ENCODE measurements around the gene EIF4A3. TPM values are rescaled to one million over a fixed set of nuclear protein-coding genes. Genes with fewer than 3 reads are reported as not detected.

EIF4A3 gene
- polyA plus RNA-seq, 2 of the 4 experiments (the other 2 are of a cell fraction), result 181 to 189 TPM

DNA sequence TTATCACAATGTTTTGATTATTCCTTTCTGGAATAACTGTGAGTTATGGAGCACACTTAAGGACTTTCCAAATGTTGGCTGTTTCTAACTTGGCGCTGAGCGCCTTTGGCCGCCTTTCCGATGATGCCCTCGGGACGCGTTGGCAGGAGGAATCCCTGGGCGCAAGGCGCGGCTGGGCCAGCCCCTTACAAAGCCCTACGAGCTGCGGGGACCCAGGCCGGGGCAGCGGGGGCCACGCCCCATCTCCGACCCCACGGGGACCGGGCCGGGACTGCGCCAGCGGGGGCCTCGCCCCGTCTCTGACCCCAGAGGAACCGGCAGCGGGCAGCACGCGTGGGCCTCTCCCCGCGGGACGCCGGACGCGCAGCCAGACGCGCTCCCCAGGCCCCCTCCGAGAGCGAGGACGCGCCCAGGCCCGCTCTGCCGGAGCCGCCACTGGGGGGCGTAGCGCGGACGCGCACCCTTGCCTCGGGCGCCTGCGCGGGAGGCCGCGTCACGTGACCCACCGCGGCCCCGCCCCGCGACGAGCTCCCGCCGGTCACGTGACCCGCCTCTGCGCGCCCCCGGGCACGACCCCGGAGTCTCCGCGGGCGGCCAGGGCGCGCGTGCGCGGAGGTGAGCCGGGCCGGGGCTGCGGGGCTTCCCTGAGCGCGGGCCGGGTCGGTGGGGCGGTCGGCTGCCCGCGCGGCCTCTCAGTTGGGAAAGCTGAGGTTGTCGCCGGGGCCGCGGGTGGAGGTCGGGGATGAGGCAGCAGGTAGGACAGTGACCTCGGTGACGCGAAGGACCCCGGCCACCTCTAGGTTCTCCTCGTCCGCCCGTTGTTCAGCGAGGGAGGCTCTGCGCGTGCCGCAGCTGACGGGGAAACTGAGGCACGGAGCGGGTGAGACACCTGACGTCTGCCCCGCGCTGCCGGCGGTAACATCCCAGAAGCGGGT, 45.6 kb downstream of the EIF4A3 start, which contains the start of gene GAA (continued):
- TF ChIP-seq PBX3 (IDR thresholded peaks at IDR 0.05) (no peak; the same call in 1 of the 2 replicates), FOSL2 (IDR thresholded peaks at IDR 0.05) (no peak), FOSL2 (CRISPR knock-in tag; IDR thresholded peaks at IDR 0.05) (peak; percentile 55), CBX2 (IDR thresholded peaks at IDR 0.05; ENCODE audit: borderline replicate concordance, low read depth) (no peak), BHLHE40 (IDR thresholded peaks at IDR 0.05; ENCODE audit: low read depth, low read length) (peak; percentile 59; the same call in 1 of the 2 replicates), MYC (IDR thresholded peaks at IDR 0.05; ENCODE audit: borderline replicate concordance, low read length) (peak; percentile 59; the same call in 1 of the 2 replicates), MAZ (IDR thresholded peaks at IDR 0.05; ENCODE audit: borderline replicate concordance, low read depth, low read length) (peak; percentile 79; the same call in 1 of the 2 replicates), GATA3 (IDR thresholded peaks at IDR 0.05; ENCODE audit: borderline replicate concordance) (0 out of 2 replicates have a peak, but pooled peaks have one; percentile 8), JUN (IDR thresholded peaks at IDR 0.05) (peak; percentile 77 to 91), TP53 (CRISPR knock-in tag; IDR thresholded peaks at IDR 0.05) (0 out of 2 replicates have a peak, but pooled peaks have one; percentile 53), USF2 (IDR thresholded peaks at IDR 0.05) (peak; percentile 44; the same call in 1 of the 2 replicates), EHF (CRISPR knock-in tag; IDR thresholded peaks at IDR 0.05) (peak; percentile 82; the same call in 1 of the 2 replicates), HDAC2 (IDR thresholded peaks at IDR 0.05) (peak; percentile 43; the same call in 1 of the 2 replicates), RAD21 (conservative IDR thresholded peaks at IDR 0.05 in 1 of 2, IDR thresholded peaks at IDR 0.05 in 1 of 2) (peak; percentile 18 to 68; a peak in 3 of 5 replicates), FOXS1 (CRISPR knock-in tag; IDR thresholded peaks at IDR 0.05) (peak; percentile 51; the same call in 1 of the 2 replicates), NPAS2 (CRISPR knock-in tag; IDR thresholded peaks at IDR 0.05; ENCODE audit: borderline replicate concordance) (peak; percentile 92)
- TF ChIP-seq, protein P1, sequence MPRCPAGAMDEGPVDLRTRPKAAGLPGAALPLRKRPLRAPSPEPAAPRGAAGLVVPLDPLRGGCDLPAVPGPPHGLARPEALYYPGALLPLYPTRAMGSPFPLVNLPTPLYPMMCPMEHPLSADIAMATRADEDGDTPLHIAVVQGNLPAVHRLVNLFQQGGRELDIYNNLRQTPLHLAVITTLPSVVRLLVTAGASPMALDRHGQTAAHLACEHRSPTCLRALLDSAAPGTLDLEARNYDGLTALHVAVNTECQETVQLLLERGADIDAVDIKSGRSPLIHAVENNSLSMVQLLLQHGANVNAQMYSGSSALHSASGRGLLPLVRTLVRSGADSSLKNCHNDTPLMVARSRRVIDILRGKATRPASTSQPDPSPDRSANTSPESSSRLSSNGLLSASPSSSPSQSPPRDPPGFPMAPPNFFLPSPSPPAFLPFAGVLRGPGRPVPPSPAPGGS (IDR thresholded peaks at IDR 0.05), result peak; percentile 92; the same call in 2 of the 3 replicates

DNA sequence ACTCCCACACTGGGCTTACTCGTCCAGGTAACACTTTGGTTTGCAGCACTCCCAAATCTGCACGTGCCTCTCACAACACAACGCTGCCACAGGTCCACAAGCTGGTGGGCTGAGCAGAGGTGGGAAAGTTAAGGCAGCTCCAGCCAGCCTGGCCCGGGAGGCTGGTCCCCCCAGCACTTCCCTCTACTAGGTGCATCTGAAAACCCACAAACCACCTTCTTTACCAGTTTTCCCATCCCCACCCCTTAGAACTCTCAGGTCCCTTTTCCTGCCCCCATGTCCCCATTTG, 46.9 kb downstream of the EIF4A3 start:
- TF ChIP-seq RAD21 (conservative IDR thresholded peaks at IDR 0.05 in 1 of 2, IDR thresholded peaks at IDR 0.05 in 1 of 2) (no peak), HES2 (IDR thresholded peaks at IDR 0.05) (no peak), MYC (IDR thresholded peaks at IDR 0.05; ENCODE audit: borderline replicate concordance, low read length) (no peak), CBX2 (IDR thresholded peaks at IDR 0.05; ENCODE audit: borderline replicate concordance, low read depth) (no peak), JUNB (IDR thresholded peaks at IDR 0.05) (no peak), HDAC2 (IDR thresholded peaks at IDR 0.05) (no peak), SMC3 (IDR thresholded peaks at IDR 0.05) (no peak), MAFK (IDR thresholded peaks at IDR 0.05; ENCODE audit: partially characterized antibody) (no peak), RFX5 (IDR thresholded peaks at IDR 0.05) (no peak), FOXS1 (CRISPR knock-in tag; IDR thresholded peaks at IDR 0.05) (no peak)
- Histone ChIP-seq H3K4me1 (peaks cover 11% of the 10 kb centered on the region), H3K9me3 (no peaks in the 10 kb centered on the region), H3K27ac (peak overlapping the region in 1 of 2 experiments; percentile 6; a peak in 1 of 6 replicates), H3K4me2 (no peak overlapping the region), H3K4me3 (no peak overlapping the region)
- CTCF ChIA-PET, result interaction anchor here (1.0 to 4.9 kb wide), 11 partner anchors 14 to 291 kb away, joined by 3 to 176 read pairs (median 18); no protein-coding TSS in a partner anchor
- no peak for DNase-seq (ENCODE audit: low read depth in 1 of 2, low spot score in 1 of 2)
- POLR2A ChIA-PET, result no interaction called here
- no peak for ATAC-seq
- whole genome bisulfite sequencing (ENCODE audit: missing lambda C conversion rate), result 90% methylated on average over 4 of the region's 4 CpGs
- no peak for FAIRE-seq
